GM19328 (cell line): ENCODE results near the gene GNB1L.

Source experiments
- ATAC-seq: cut with Tn5 transposase; IDR thresholded peaks from one replicate; pipeline ENCODE4 v1.9.1; 2021; ENCODE audit warnings: mild to moderate bottlenecking, moderate library complexity; ENCODE audit not compliant: unreplicated experiment

GNB1L gene, protein sequence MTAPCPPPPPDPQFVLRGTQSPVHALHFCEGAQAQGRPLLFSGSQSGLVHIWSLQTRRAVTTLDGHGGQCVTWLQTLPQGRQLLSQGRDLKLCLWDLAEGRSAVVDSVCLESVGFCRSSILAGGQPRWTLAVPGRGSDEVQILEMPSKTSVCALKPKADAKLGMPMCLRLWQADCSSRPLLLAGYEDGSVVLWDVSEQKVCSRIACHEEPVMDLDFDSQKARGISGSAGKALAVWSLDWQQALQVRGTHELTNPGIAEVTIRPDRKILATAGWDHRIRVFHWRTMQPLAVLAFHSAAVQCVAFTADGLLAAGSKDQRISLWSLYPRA

GRCh38 chr22:19854778-19855503 is at the start of gene GNB1L, which contains the start of gene RTL10:
Gene GNB1L, minus strand, starts transcription at chr22:19854874. Its CDS starts 33,519 bp downstream, at chr22:19821355.
Gene RTL10, minus strand, starts transcription at chr22:19854874. Its CDS starts 2,613 bp downstream, at chr22:19852261.
- peak; percentile 86 for ATAC-seq

DNA sequence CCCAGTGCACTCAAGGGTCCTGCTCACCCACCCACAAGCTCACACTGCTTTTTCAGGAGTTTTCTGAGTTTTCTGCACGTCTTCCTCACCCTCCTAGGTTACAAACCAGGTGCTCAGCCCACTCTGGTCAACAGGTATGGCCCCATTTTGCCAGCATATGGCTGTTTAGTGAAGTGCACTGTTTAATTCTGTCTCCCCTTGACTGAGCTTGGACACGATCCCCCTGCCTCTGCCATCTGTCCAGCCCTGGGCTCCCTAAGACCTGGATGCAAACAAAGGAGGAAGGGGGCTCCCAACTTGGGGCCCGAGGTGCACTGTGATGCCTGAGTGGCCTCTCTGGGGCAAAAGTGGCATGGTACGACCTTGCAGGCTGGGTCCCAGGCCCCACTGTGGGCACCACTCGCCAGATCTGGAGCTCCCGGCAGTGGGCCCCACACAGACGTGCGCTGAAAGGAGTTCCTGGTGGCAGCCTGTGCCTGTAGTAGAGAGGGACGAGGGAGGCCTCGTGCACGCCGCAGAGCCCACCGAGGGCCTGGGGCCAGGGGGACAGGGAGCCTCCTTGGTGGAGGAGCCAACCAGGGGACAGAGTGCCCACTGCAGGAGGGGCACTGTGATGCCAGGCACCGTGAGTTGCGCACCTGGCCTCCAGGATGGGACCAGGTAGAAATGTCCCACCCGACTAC is 49.6 kb upstream of the GNB1L start:
- no peak for ATAC-seq

GRCh38 chr22:19903513-19903912 is 48.8 kb upstream of the GNB1L start:
- ATAC-seq: no peak

DNA sequence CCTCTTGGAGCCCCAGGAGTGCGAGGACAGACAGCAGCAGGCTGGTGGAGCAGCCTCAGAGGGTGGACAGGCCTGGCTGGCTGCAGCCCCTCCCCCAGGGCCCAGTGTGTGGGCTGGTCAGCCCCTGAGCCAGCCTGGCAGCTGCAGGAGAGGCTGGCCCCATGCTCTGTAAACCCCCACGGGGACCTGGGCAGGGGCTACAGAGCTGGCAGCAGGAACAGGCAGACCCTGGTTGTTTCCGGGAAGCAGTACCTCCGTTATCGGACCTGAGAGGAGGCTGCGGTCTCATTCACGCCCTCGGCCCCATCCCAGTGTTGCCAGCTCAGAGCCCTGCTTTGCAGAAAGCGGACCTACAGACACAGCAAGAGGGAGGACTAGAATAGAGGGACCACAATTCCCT is 48.4 kb upstream of the GNB1L start:
- ATAC-seq: no peak

DNA sequence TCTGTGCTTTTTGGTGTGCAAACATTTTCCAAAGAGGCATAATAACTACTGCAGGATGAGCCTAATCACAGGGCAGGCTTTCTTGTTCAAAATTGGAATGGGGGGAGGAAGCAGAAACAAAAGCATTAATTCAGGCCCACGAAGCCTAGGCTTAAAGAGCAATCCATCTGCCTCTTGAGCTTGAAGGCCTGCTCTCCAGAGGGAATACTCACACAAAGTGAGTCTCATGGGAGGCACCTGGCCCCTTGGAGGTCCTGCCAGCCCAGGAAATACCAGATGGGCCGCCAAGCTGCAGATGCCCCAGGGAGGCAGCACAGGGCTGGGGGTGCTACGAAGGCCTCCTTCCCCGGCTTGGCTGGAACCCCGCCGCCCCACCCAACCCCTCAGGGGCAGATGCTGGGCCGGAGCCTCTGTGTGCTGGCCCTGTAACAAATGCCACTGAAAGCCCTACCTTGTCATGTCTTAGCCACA is 47.6 kb upstream of the GNB1L start:
- ATAC-seq: no peak

DNA sequence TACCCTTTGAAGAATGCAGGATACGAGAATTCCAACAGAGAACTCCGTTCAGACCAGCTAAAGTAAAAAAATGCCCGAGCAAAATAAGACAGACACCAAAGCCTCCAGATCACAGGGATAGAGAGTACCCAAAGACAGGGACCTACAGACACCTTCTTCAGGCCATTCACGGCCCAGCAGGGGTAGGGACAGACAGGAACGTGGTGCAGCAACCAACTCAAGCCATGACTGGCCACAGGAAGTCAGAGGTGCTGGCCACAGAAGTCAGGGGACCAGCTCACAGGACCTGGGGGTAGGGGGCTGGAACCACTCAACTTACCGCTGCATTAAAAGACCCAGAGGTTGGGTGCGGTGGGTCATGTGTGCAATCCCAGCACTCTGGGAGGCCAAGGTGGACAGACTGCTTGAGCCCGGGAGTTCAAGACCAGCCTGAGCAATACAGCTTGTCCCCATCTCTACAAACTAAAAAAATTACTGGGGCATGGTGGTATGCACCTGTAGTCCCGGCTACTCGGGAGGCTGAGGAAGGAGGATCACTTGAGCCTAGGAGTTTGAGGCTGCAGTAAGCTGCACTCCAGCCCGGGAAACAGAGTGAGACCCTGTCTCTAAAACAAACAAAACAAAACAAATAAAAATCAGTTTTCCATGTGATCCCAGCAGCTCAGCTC is 47.0 kb upstream of the GNB1L start:
- no peak for ATAC-seq

DNA sequence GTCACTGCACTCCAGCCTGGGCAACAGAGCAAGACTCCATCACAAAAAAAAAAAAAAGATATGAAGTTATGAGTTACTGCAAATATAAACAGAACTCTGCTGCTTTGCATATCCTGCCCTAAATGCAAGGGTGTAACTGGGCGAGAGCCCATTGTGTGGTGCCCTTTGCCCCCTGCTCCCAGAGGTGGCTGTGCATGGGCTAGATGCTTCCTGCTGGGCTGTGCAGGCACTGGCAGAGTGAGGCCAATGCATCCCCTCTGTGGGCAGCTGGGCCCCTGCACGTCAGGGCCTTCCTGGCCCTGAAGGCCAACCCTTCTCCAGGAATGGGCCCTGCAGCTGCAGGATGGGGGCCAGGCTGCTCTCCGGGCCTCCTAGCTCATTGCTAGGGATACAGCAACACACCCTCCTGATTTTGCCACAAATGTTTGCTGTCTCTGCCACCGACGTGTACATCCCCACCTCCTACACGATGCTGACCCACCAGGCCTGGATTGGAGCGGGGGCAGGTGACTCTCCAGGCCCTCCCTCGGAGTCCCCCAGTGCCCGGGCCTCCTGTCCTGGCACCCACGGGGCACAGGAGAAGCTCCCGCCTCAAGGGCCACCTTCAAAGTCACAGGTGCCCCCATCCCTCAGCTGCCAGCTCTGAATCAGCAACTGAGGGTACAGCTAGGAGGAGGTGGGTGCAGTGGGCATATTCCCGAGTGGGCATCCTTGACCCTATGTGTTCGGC is 46.2 kb upstream of the GNB1L start:
- no peak for ATAC-seq

DNA sequence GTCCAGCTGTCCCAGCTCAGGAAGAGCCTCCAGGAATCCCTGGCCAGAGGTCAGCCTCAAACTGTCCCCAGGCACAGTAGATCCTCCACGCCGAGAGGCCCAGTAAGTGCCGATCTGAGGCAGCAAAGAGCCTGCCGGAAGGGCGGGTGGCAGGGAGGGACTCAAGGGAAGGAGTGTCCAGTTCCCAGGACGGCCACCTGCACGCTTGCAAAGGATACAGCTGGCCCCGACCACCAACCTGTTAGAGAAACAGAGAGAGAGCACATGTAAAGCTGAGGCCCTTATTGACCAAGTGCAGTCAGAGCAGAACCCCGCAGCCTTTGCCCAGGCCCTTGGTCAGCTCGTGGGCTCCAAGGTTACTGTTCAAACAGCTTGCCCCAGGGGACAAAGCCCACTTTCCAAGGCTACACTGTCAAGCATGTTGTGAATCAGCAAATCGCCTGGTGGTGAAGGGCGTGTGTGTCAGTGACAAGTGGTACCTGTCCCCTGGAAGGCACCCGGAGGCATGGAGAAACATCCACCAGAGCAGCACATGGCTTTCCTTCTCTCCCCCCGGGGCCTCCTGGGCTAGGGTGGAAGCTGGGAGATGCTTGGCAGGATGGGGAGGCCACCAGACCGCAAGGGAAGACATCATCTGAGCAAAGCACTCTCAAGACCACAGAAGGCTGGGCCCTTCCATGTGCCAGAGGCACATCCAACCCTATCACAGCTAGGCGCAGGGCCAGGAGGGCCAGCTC is 44.3 kb upstream of the GNB1L start:
- no peak for ATAC-seq

DNA sequence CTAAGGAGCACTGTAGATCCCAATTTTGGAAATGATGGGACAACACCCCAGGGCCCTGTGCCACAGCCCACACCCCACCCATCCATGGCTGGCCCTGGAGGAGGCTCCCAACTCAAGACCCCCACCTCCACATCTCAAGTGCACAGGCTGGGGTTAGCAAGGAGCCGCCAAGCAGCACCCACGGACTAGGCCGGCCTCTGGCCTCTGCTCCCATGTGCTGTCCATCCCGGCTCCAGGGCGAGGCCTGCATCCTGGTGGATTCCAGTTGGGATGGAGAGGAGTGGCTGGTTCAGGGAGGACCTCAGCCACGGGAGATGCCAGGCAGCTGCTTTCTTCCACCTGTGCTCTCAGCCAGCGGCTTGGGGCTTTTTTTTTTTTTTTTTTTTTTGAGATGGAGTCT is 43.5 kb upstream of the GNB1L start:
- no peak for ATAC-seq

GRCh38 chr22:19897726-19898125 is 43.1 kb upstream of the GNB1L start:
- no peak for ATAC-seq

GRCh38 chr22:19896665-19897355 is 42.1 kb upstream of the GNB1L start:
- ATAC-seq: no peak

DNA sequence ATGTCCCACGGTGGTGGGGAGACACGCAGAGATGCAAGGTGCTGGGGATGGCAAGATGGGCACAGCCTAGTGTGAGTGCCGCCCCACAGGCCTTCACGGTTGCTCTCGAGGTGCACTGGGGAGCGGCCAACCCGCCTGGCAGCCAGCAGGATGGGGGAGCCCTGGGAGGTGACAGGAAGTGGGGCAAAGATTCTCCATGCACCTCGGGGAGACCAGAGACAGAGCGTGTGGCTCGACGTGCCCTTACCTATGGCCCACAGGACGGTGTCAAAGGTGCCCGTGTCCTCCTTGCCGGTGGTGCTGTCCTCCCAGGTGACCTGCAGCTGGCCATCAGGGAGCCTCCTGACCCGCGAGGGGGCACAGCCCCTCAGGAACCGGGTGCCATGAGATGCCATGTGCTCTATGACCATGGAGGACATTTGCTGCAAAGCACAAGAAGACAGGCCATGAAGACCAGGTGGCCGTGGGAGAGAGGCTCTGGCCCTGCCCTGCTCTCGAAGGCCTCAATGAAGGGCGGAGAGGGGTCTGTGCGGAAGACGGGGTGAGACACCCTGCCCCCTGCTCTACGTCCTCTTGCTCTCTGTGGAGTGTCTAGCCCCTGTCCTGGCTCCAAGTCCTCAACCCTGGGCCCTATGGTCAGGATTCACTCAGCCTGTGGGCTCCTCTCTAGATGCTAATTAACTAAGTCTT is 40.6 kb upstream of the GNB1L start:
- no peak for ATAC-seq

DNA sequence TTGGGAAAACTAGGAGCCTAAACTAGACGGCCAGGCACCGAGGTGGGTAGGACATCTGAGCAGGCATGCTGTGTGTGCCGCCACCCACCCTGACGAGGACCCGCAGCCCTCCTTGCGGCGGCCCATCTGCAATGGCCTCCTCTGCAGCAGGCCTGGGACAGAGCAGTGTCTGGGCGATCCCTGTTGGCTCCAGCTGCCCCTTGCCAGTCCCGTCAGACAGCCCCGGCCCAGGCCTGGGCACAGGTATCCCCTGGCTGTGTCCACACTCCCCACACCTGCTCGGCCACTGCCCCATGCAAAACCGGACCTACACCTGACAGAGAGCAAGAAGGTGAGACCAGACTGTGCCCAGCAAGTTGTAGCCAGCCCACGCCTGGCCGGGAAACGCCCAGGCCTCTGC is 38.7 kb upstream of the GNB1L start:
- no peak for ATAC-seq

GRCh38 chr22:19892925-19893324 is 38.3 kb upstream of the GNB1L start:
- ATAC-seq: no peak

GRCh38 chr22:19892257-19892879 is 37.7 kb upstream of the GNB1L start:
- ATAC-seq: no peak

DNA sequence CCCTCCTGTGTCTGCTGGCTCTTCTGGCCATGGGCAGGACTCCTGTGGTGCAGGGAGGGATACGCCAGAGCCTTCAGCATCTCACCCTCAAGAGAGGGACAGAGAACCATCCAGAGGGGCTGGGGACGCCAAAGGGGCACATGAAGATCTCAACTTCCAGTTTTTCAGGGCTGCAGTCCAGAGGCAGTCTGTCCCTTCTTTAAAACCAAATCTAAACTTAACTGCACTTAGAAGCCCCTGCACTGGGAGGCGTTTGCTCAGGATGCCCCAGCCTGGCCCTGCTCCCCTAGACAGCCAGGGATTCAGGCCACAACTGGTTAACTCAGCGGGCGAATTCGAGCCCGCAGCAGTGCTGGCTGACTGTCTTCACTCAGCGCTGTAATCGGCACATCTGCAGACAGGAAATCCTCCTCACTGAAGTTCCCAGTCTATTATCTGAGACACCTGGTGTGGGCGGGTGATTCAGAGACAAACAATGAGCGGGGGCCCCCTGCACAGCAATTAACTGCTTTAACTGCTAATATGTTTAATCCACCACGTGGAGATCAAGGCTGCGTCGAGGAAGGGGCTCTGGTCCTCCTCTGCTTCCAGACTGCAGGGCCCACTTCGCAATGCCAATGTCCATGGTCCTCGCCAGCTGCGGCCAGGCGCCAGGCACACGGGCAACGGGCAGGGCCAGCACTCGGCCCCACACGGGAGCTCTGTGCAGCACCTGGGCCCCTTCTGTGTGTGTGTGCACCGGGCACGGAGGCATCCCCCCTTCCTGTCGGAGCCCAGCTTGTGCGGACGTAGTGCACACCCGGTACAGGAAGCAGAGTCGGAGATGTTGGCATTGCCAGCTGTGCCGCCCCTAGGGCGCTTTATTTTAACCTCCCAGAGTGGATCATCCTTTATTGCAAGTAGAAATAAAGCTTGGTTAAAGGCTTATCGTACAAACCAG is 36.9 kb upstream of the GNB1L start:
- ATAC-seq: no peak
